HepG2 (cell line): ENCODE measurements around the gene LYRM4. TPM values are rescaled to one million over a fixed set of nuclear protein-coding genes. Genes with fewer than 3 reads are reported as not detected.

Source experiments
- AGO1 ChIP-seq: fragments of 200-400 bp; formaldehyde crosslinking; IDR thresholded peaks from 2 replicates; pipeline ENCODE4 v1.6.1; 2017; ENCODE audit warnings: mild to moderate bottlenecking, low read depth, low read length, moderate library complexity; ENCODE audit not compliant: poor library complexity, severe bottlenecking
- AKAP8 ChIP-seq: sonication (generic); formaldehyde crosslinking; IDR thresholded peaks from 2 replicates; pipeline ENCODE4 v1.5.1; 2020; ENCODE audit warnings: mild to moderate bottlenecking, missing genetic modification reagents
- FOXK1 ChIP-seq: sonication (generic); formaldehyde crosslinking; IDR thresholded peaks from 2 replicates; pipeline ENCODE4 v1.4.0; 2020; ENCODE audit warnings: low read depth, missing genetic modification reagents, borderline replicate concordance
- IRX3 ChIP-seq: sonication (generic); formaldehyde crosslinking; IDR thresholded peaks from 2 replicates; pipeline ENCODE4 v1.8.1; 2023; ENCODE audit warnings: mild to moderate bottlenecking, low read depth, missing genetic modification reagents, borderline replicate concordance
- ISX ChIP-seq: sonication (generic); formaldehyde crosslinking; conservative IDR thresholded peaks from 2 replicates; pipeline ENCODE4 v1.5.0; 2020; ENCODE audit warnings: missing genetic modification reagents
- NCOA1 ChIP-seq: sonication (generic); formaldehyde crosslinking; IDR thresholded peaks from 2 replicates; pipeline ENCODE4 v1.9.0; 2021; ENCODE audit warnings: missing genetic modification reagents
- SALL1 ChIP-seq: sonication (generic); formaldehyde crosslinking; IDR thresholded peaks from 2 replicates; pipeline ENCODE4 v1.8.0; 2022; ENCODE audit warnings: mild to moderate bottlenecking, missing genetic modification reagents
- WIZ ChIP-seq: sonication (generic); formaldehyde crosslinking; IDR thresholded peaks from 2 replicates; pipeline ENCODE4 v1.5.1; 2020; ENCODE audit warnings: mild to moderate bottlenecking, missing genetic modification reagents
- ZBTB42 ChIP-seq: sonication (generic); formaldehyde crosslinking; IDR thresholded peaks from 2 replicates; pipeline ENCODE4 v1.5.0; 2020; ENCODE audit warnings: mild to moderate bottlenecking, missing genetic modification reagents
- ZNF235 ChIP-seq: sonication (generic); formaldehyde crosslinking; IDR thresholded peaks from 2 replicates; pipeline ENCODE4 v1.8.1; 2023; ENCODE audit warnings: mild to moderate bottlenecking, missing genetic modification reagents, borderline replicate concordance
- ZNF414 ChIP-seq: sonication (generic); formaldehyde crosslinking; IDR thresholded peaks from 2 replicates; pipeline ENCODE4 v1.5.0; 2020; ENCODE audit warnings: missing genetic modification reagents
- ZNF446 ChIP-seq: sonication (generic); formaldehyde crosslinking; IDR thresholded peaks from 2 replicates; pipeline ENCODE4 v1.5.0; 2020; ENCODE audit warnings: mild to moderate bottlenecking, missing genetic modification reagents
- ZNF616 ChIP-seq: sonication (generic); formaldehyde crosslinking; IDR thresholded peaks from 2 replicates; pipeline ENCODE4 v1.5.0; 2020; ENCODE audit warnings: low read depth, mild to moderate bottlenecking, missing genetic modification reagents
- ZNF841 ChIP-seq: sonication (generic); formaldehyde crosslinking; IDR thresholded peaks from 2 replicates; pipeline ENCODE4 v1.8.1; 2023; ENCODE audit warnings: missing genetic modification reagents, borderline replicate concordance
- ZSCAN31 ChIP-seq: sonication (generic); formaldehyde crosslinking; IDR thresholded peaks from 2 replicates; pipeline ENCODE4 v1.5.0; 2020; ENCODE audit warnings: low read depth, mild to moderate bottlenecking, missing genetic modification reagents
- polyA plus RNA-seq, 8 experiments: library from polyadenylated mRNA; depleted of rRNA in 3 of 8; stranded (reverse) in 7 of 8; unstranded in 1 of 8; fragments of >200 nt; fragmentation: Illumina TruSeq in 4 of 8; extraction: Trizol in 4 of 8; gene quantifications; 2 replicates each; pipeline versions ENCODE4 v1.2.1 to v1.2.3, GENCODE V29; 2011 to 2016; ENCODE audit warnings: low read depth in 4 of 8, missing spikeins in 1 of 8, mixed read lengths in 1 of 8; ENCODE audit not compliant: insufficient read depth in 1 of 8
- total RNA-seq, 5 experiments: library from RNA; depleted of rRNA; stranded (reverse); fragments of >200 nt; fragmentation: Illumina TruSeq; extraction: Trizol; gene quantifications; 2 replicates each; pipeline ENCODE4 v1.2.3, GENCODE V29; 2016; ENCODE audit warnings: low read depth in 1 of 5
- TF ChIP-seq, protein P1 (sequence below): sonication (generic); formaldehyde crosslinking; IDR thresholded peaks from 2 replicates; pipeline ENCODE4 v1.4.0; 2020; ENCODE audit warnings: missing genetic modification reagents
- TF ChIP-seq, protein P2 (sequence below): sonication (generic); formaldehyde crosslinking; IDR thresholded peaks from 2 replicates; pipeline ENCODE4 v1.4.0; 2020; ENCODE audit warnings: mild to moderate bottlenecking, missing genetic modification reagents, borderline replicate concordance

Gene LYRM4
- total and polyA plus RNA-seq, 2 of the 13 experiments (the other 11 are each of a cell fraction or from before 2014, with no cell fraction given) = 64.6 to 67.5 TPM

- no peak for TF ChIP-seq ZNF235 (CRISPR knock-in tag)
- TF ChIP-seq ZBTB42 = no peak
- no peak for TF ChIP-seq ZNF446 (CRISPR knock-in tag)
- TF ChIP-seq AGO1 = no peak
- 0 out of 2 replicates have a peak, but pooled peaks have one; percentile 74 for TF ChIP-seq AKAP8 (CRISPR knock-in tag)
- TF ChIP-seq FOXK1 (CRISPR knock-in tag) = peak; percentile 73; the same call in 1 of the 2 replicates
- TF ChIP-seq SALL1 (CRISPR knock-in tag) = peak; percentile 95
- no peak for TF ChIP-seq ZNF616 (CRISPR knock-in tag)
- TF ChIP-seq NCOA1 (CRISPR knock-in tag) = no peak
- TF ChIP-seq ISX = no peak
- TF ChIP-seq ZSCAN31 (CRISPR knock-in tag) = peak; percentile 54; the same call in 1 of the 2 replicates
- TF ChIP-seq IRX3 (CRISPR knock-in tag) = no peak
- 0 out of 2 replicates have a peak, but pooled peaks have one; percentile 72 for TF ChIP-seq WIZ (CRISPR knock-in tag)
- no peak; the same call in 1 of the 2 replicates for TF ChIP-seq ZNF414 (CRISPR knock-in tag)
- TF ChIP-seq, protein P1, sequence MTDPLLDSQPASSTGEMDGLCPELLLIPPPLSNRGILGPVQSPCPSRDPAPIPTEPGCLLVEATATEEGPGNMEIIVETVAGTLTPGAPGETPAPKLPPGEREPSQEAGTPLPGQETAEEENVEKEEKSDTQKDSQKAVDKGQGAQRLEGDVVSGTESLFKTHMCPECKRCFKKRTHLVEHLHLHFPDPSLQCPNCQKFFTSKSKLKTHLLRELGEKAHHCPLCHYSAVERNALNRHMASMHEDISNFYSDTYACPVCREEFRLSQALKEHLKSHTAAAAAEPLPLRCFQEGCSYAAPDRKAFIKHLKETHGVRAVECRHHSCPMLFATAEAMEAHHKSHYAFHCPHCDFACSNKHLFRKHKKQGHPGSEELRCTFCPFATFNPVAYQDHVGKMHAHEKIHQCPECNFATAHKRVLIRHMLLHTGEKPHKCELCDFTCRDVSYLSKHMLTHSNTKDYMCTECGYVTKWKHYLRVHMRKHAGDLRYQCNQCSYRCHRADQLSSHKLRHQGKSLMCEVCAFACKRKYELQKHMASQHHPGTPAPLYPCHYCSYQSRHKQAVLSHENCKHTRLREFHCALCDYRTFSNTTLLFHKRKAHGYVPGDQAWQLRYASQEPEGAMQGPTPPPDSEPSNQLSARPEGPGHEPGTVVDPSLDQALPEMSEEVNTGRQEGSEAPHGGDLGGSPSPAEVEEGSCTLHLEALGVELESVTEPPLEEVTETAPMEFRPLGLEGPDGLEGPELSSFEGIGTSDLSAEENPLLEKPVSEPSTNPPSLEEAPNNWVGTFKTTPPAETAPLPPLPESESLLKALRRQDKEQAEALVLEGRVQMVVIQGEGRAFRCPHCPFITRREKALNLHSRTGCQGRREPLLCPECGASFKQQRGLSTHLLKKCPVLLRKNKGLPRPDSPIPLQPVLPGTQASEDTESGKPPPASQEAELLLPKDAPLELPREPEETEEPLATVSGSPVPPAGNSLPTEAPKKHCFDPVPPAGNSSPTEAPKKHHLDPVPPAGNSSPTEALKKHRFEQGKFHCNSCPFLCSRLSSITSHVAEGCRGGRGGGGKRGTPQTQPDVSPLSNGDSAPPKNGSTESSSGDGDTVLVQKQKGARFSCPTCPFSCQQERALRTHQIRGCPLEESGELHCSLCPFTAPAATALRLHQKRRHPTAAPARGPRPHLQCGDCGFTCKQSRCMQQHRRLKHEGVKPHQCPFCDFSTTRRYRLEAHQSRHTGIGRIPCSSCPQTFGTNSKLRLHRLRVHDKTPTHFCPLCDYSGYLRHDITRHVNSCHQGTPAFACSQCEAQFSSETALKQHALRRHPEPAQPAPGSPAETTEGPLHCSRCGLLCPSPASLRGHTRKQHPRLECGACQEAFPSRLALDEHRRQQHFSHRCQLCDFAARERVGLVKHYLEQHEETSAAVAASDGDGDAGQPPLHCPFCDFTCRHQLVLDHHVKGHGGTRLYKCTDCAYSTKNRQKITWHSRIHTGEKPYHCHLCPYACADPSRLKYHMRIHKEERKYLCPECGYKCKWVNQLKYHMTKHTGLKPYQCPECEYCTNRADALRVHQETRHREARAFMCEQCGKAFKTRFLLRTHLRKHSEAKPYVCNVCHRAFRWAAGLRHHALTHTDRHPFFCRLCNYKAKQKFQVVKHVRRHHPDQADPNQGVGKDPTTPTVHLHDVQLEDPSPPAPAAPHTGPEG (CRISPR knock-in tag) = no peak
- TF ChIP-seq, protein P2, sequence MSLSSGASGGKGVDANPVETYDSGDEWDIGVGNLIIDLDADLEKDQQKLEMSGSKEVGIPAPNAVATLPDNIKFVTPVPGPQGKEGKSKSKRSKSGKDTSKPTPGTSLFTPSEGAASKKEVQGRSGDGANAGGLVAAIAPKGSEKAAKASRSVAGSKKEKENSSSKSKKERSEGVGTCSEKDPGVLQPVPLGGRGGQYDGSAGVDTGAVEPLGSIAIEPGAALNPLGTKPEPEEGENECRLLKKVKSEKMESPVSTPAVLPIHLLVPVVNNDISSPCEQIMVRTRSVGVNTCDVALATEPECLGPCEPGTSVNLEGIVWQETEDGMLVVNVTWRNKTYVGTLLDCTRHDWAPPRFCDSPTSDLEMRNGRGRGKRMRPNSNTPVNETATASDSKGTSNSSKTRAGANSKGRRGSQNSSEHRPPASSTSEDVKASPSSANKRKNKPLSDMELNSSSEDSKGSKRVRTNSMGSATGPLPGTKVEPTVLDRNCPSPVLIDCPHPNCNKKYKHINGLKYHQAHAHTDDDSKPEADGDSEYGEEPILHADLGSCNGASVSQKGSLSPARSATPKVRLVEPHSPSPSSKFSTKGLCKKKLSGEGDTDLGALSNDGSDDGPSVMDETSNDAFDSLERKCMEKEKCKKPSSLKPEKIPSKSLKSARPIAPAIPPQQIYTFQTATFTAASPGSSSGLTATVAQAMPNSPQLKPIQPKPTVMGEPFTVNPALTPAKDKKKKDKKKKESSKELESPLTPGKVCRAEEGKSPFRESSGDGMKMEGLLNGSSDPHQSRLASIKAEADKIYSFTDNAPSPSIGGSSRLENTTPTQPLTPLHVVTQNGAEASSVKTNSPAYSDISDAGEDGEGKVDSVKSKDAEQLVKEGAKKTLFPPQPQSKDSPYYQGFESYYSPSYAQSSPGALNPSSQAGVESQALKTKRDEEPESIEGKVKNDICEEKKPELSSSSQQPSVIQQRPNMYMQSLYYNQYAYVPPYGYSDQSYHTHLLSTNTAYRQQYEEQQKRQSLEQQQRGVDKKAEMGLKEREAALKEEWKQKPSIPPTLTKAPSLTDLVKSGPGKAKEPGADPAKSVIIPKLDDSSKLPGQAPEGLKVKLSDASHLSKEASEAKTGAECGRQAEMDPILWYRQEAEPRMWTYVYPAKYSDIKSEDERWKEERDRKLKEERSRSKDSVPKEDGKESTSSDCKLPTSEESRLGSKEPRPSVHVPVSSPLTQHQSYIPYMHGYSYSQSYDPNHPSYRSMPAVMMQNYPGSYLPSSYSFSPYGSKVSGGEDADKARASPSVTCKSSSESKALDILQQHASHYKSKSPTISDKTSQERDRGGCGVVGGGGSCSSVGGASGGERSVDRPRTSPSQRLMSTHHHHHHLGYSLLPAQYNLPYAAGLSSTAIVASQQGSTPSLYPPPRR (CRISPR knock-in tag) = peak; percentile 65; the same call in 1 of the 2 replicates
- TF ChIP-seq ZNF841 (CRISPR knock-in tag) = no peak
These were observed 201.5 kb downstream of the LYRM4 start (continued) for GRCh38 chr6:5059036-5059896.
